B cell (primary cell): ENCODE data around the gene GTSF1L.

Experiments used
- CTCF ChIP-seq: fragments of 200-600 bp; IDR thresholded peaks from one replicate; pipeline ENCODE4 v1.8.0; 2022; ENCODE audit warnings: antibody characterized with exemption, mild to moderate bottlenecking
- EZH2 ChIP-seq: IDR thresholded peaks from 2 replicates; pipeline ENCODE4 v1.6.1; 2012; ENCODE audit warnings: borderline replicate concordance, low read depth, mild to moderate bottlenecking, moderate library complexity, low read length; ENCODE audit not compliant: insufficient read depth, poor library complexity, severe bottlenecking

- TF ChIP-seq EZH2, result no peak
- no peak for TF ChIP-seq CTCF
Observed at GRCh38 chr20:43771503-43772190, 44.8 kb upstream of the GTSF1L start.
